ENCODE data around the gene STRA8.

DNA sequence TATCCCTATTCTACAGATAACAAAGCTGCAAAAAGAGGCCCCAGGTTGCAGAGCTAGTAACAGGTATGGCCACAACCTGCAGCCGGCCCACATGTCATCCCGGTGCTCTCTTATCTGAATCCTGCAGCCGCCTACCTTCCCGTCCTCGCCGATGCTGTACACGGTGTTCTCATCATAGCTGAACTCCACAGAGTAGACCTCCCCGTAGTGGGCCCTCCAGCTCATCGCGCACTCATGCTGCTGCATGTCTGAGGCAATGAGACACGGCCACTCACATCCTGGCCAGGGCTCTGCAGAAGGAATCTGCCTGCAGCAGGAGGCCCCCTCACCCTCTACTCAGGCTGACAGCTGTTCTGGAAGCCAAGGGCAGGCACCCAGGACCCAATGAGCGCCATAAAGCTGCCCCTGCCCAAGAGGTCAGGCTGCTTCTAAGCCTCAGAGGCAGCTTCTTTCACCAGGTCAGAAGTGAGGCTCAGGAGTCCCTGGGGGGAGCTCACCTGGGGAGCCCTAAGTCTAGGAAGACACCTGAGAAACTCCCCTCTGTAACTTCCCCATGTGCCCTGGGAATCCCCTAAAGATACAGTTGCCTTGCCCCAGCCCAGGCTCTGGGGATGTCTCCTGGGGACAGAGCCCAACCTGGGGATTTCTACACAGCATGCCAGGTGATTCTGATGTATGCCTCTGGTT, 45.2 kb upstream of the STRA8 start:
- TF ChIP-seq TCF12 (IDR thresholded peaks at IDR 0.05; ENCODE audit: low read depth): no peak
- no peak for TF ChIP-seq ZBTB7A (IDR thresholded peaks at IDR 0.05; ENCODE audit: low read depth)
- TF ChIP-seq EP300 (IDR thresholded peaks at IDR 0.05; ENCODE audit: borderline replicate concordance): no peak
- TF ChIP-seq CEBPB (IDR thresholded peaks at IDR 0.05): no peak
- no peak for TF ChIP-seq NFIC (IDR thresholded peaks at IDR 0.05)
